ENCODE measurements around the gene CHSY3. TPM values are rescaled to one million over a fixed set of nuclear protein-coding genes. Genes with fewer than 3 reads are reported as not detected.

The CHSY3 gene
- polyA plus RNA-seq, 1 experiment, result 0.67 TPM

GRCh38 chr5:130074820-130075219 is 170.6 kb downstream of the CHSY3 start:
- CTCF ChIA-PET, result interaction anchor here (0.6 kb wide), 1 partner anchor 171 kb away, joined by 9 read pairs; no protein-coding TSS in a partner anchor
- no peak for TF ChIP-seq CTCF (IDR thresholded peaks at IDR 0.05; ENCODE audit: low read depth, low read length)
- no peak for DNase-seq (ENCODE audit: low read depth, low spot score)

GRCh38 chr5:130077007-130077406 is 172.7 kb downstream of the CHSY3 start:
- ChIA-PET POLR2A (no interaction called here), CTCF (no interaction called here)
- no peak for DNase-seq (ENCODE audit: low read depth, low spot score)
- no peak overlapping the region for H3K27ac ChIP-seq (ENCODE audit: low read depth, low read length)
- H3K4me3 ChIP-seq (ENCODE audit: low read depth, low read length), result no peak overlapping the region
- peak; percentile 15; the same call in 1 of the 2 replicates for TF ChIP-seq CTCF (IDR thresholded peaks at IDR 0.05; ENCODE audit: low read depth, low read length)
- no peaks in the 10 kb centered on the region for H3K27me3 ChIP-seq (ENCODE audit: control insufficient read depth, insufficient read depth, low read length)
- H3K9me3 ChIP-seq (ENCODE audit: control insufficient read depth, insufficient read depth, low read length), result no peaks in the 10 kb centered on the region

More at GRCh38 chr5:130074820-130075219, 170.6 kb downstream of the CHSY3 start:
- POLR2A ChIA-PET, result no interaction called here
- no peak overlapping the region for H3K4me3 ChIP-seq (ENCODE audit: low read depth, low read length)
- H3K27me3 ChIP-seq (ENCODE audit: control insufficient read depth, insufficient read depth, low read length), result no peaks in the 10 kb centered on the region
- no peaks in the 10 kb centered on the region for H3K9me3 ChIP-seq (ENCODE audit: control insufficient read depth, insufficient read depth, low read length)
- no peak overlapping the region for H3K27ac ChIP-seq (ENCODE audit: low read depth, low read length)

GRCh38 chr5:130078661-130079060 is 174.4 kb downstream of the CHSY3 start:
- Histone ChIP-seq H3K4me3 (ENCODE audit: low read depth, low read length) (no peak overlapping the region), H3K27me3 (ENCODE audit: control insufficient read depth, insufficient read depth, low read length) (no peaks in the 10 kb centered on the region), H3K9me3 (ENCODE audit: control insufficient read depth, insufficient read depth, low read length) (no peaks in the 10 kb centered on the region), H3K27ac (ENCODE audit: low read depth, low read length) (no peak overlapping the region)
- DNase-seq (ENCODE audit: low read depth, low spot score), result no peak
- ChIA-PET POLR2A (no interaction called here), CTCF (interaction anchor here (1.1 kb wide), 1 partner anchor 30 kb away, joined by 3 read pairs; no protein-coding TSS in a partner anchor)
- no peak for TF ChIP-seq CTCF (IDR thresholded peaks at IDR 0.05; ENCODE audit: low read depth, low read length)

- CTCF ChIA-PET, result no interaction called here
- Histone ChIP-seq H3K27ac (ENCODE audit: low read depth, low read length) (no peak overlapping the region), H3K9me3 (ENCODE audit: control insufficient read depth, insufficient read depth, low read length) (no peaks in the 10 kb centered on the region), H3K27me3 (ENCODE audit: control insufficient read depth, insufficient read depth, low read length) (no peaks in the 10 kb centered on the region), H3K4me3 (ENCODE audit: low read depth, low read length) (no peak overlapping the region)
- POLR2A ChIA-PET, result no interaction called here
- TF ChIP-seq CTCF (IDR thresholded peaks at IDR 0.05; ENCODE audit: low read depth, low read length), result no peak
- DNase-seq (ENCODE audit: low read depth, low spot score), result no peak
Observed at GRCh38 chr5:130090569-130091270, 186.5 kb downstream of the CHSY3 start.

- CTCF ChIA-PET, result no interaction called here
- no peak for TF ChIP-seq CTCF (IDR thresholded peaks at IDR 0.05; ENCODE audit: low read depth, low read length)
Observed at GRCh38 chr5:130092991-130093390, 188.7 kb downstream of the CHSY3 start.

More at GRCh38 chr5:130092991-130093390, 188.7 kb downstream of the CHSY3 start:
- H3K27ac ChIP-seq (ENCODE audit: low read depth, low read length), result no peak overlapping the region
- POLR2A ChIA-PET, result no interaction called here
- H3K9me3 ChIP-seq (ENCODE audit: control insufficient read depth, insufficient read depth, low read length), result no peaks in the 10 kb centered on the region
- no peak overlapping the region for H3K4me3 ChIP-seq (ENCODE audit: low read depth, low read length)
- DNase-seq (ENCODE audit: low read depth, low spot score), result no peak
- H3K27me3 ChIP-seq (ENCODE audit: control insufficient read depth, insufficient read depth, low read length), result no peaks in the 10 kb centered on the region
